ENCODE measurements around the gene HIVEP3.

GRCh38 chr1:41765152-41765551 is 153.6 kb downstream of the HIVEP3 start:
- TF ChIP-seq CTCF (IDR thresholded peaks at IDR 0.05) (no peak), POLR2A (IDR thresholded peaks at IDR 0.05) (no peak)

Measured in esophagus squamous epithelium (tissue), 4 donors.